PC-3 (cell line): ENCODE measurements around the gene ANKS6. TPM values are rescaled to one million over a fixed set of nuclear protein-coding genes. Genes with fewer than 3 reads are reported as not detected.
A peak's percentile ranks its signal among the peaks of the same experiment; 100 is the strongest.

Source experiments
- ATAC-seq: fragments of 200-7000 bp; cut with Tn5 transposase; 2 replicates; pipeline ENCODE4 v1.9.1; 2020; ENCODE audit warnings: mild to moderate bottlenecking, moderate library complexity
- BruUV-seq: library from RNA; stranded (reverse); fragments of 400-500 nt; replicated peaks from 2 replicates; lab custom pipeline; 2021; lab: Mats Ljungman, UMichigan
- CTCF ChIA-PET: fragments of 300-600 bp; sonication (Branson Sonifier 250); formaldehyde crosslinking; loops from one replicate; lab custom pipeline; 2022; ENCODE audit warnings: antibody characterized with exemption; lab: Charles Lee
- POLR2A ChIA-PET: fragments of 300-600 bp; sonication (Branson Sonifier 250); formaldehyde crosslinking; loops from one replicate; lab custom pipeline; 2022; ENCODE audit warnings: antibody characterized with exemption; ENCODE audit not compliant: unreplicated experiment; lab: Charles Lee
- DNase-seq: peaks from one replicate; pipeline ENCODE4 v3.0.0-alpha.2; 2015
- H2AFZ ChIP-seq: fragments of 300-600 bp; sonication (generic); 2 replicates; pipeline ENCODE4 v1.6.0; 2016; ENCODE audit warnings: antibody characterized with exemption, low read length
- H3F3A ChIP-seq: fragments of 300-600 bp; sonication (generic); one replicate; pipeline ENCODE4 v1.6.0; 2017; ENCODE audit warnings: antibody characterized with exemption, low read length, control low read depth, mild to moderate bottlenecking; ENCODE audit not compliant: unreplicated experiment
- H3K27ac ChIP-seq: fragments of 300-600 bp; sonication (generic); 2 replicates; pipeline ENCODE4 v1.5.1; 2016; ENCODE audit warnings: mild to moderate bottlenecking, low read length
- H3K27me3 ChIP-seq: fragments of 300-600 bp; sonication (generic); 2 replicates; pipeline ENCODE4 v1.6.1; 2016; ENCODE audit warnings: low read length, mixed read lengths
- H3K36me3 ChIP-seq: fragments of 300-600 bp; sonication (generic); 2 replicates; pipeline ENCODE4 v1.6.1; 2016; ENCODE audit warnings: low read depth, mixed run types, low read length, mixed read lengths
- H3K4me1 ChIP-seq: fragments of 300-600 bp; sonication (generic); 2 replicates; pipeline ENCODE4 v1.5.1; 2016; ENCODE audit warnings: low read length; ENCODE audit not compliant: insufficient read depth
- H3K4me2 ChIP-seq: fragments of 300-600 bp; sonication (generic); 2 replicates; pipeline ENCODE4 v1.6.0; 2016; ENCODE audit warnings: low read length
- H3K4me3 ChIP-seq: fragments of 300-600 bp; sonication (generic); 2 replicates; pipeline ENCODE4 v1.5.1; 2016; ENCODE audit warnings: mild to moderate bottlenecking, low read length, mixed read lengths
- H3K79me2 ChIP-seq: fragments of 300-600 bp; sonication (generic); 2 replicates; pipeline ENCODE4 v1.6.1; 2017; ENCODE audit warnings: low read length, mixed read lengths
- H3K9ac ChIP-seq: fragments of 300-600 bp; sonication (generic); 2 replicates; pipeline ENCODE4 v1.6.0; 2016; ENCODE audit warnings: mild to moderate bottlenecking, low read length
- H3K9me2 ChIP-seq: fragments of 300-600 bp; sonication (generic); replicated peaks from 2 replicates; pipeline ENCODE4 v1.6.1; 2016; ENCODE audit warnings: mixed run types, low read length, mixed read lengths
- H3K9me3 ChIP-seq: fragments of 300-600 bp; sonication (generic); 2 replicates; pipeline ENCODE4 v1.6.1; 2016; ENCODE audit warnings: low read length, mixed read lengths
- H4K20me1 ChIP-seq: fragments of 300-600 bp; sonication (generic); 2 replicates; pipeline ENCODE4 v1.6.1; 2016; ENCODE audit warnings: low read length, mixed read lengths
- CTCF ChIP-seq: fragments of 300-600 bp; sonication (generic); conservative IDR thresholded peaks from 2 replicates; pipeline ENCODE4 v1.5.1; 2017; ENCODE audit warnings: antibody characterized with exemption, low read depth, mild to moderate bottlenecking, low read length
- EZH2 ChIP-seq: fragments of 300-600 bp; sonication (generic); IDR thresholded peaks from one replicate; pipeline ENCODE4 v1.6.1; 2017; ENCODE audit warnings: antibody characterized with exemption, mild to moderate bottlenecking, low read length; ENCODE audit not compliant: unreplicated experiment
- EZH2phosphoT487 ChIP-seq: fragments of 300-600 bp; sonication (generic); IDR thresholded peaks from 2 replicates; pipeline ENCODE4 v1.6.1; 2018; ENCODE audit warnings: mild to moderate bottlenecking, antibody characterized with exemption, low read length, borderline replicate concordance
- intact Hi-C: fragments of 100-400 bp; cut with micrococcal nuclease; formaldehyde crosslinking; loops from 2 replicates; pipeline ENCODE4 v1.9.0; 2023
- total RNA-seq: library from RNA; depleted of rRNA; stranded (reverse); fragments of >200 nt; gene quantifications from 2 replicates; pipeline ENCODE4 v1.2.3, GENCODE V29; 2014

ANKS6 gene
- total RNA-seq, 1 experiment from 2014 or later, result 39.7 TPM

GRCh38 chr9:98790842-98791607 is 5.3 kb downstream of the ANKS6 start:
- H3K9ac ChIP-seq, result peak overlapping the region; percentile 5; the same call in 1 of the 2 replicates
- peaks cover 8% of the 10 kb centered on the region; the same call in 1 of the 2 replicates for H3K36me3 ChIP-seq
- H2AFZ ChIP-seq, result no peak overlapping the region
- peak overlapping the region; percentile 20; the same call in 1 of the 2 replicates for H3K4me3 ChIP-seq
- peak overlapping the region; percentile 69 for H3K27ac ChIP-seq
- peak; percentile 92 for DNase-seq
- H3K4me1 ChIP-seq, result peaks cover 31% of the 10 kb centered on the region
- peak overlapping the region; percentile 55 for H3K4me2 ChIP-seq
- H3K79me2 ChIP-seq, result peaks cover 53% of the 10 kb centered on the region
- POLR2A ChIA-PET, result no interaction called here
- ATAC-seq, result peak; percentile 81
- H3K27me3 ChIP-seq, result no peaks in the 10 kb centered on the region
- no peaks in the 10 kb centered on the region for H3K9me2 ChIP-seq
- BruUV-seq, result no TSS peak
- no peaks in the 10 kb centered on the region for H3F3A ChIP-seq
- peaks cover 5% of the 10 kb centered on the region; the same call in 1 of the 2 replicates for H4K20me1 ChIP-seq
- TF ChIP-seq CTCF, result peak; percentile 91
- no peak for TF ChIP-seq EZH2phosphoT487
- TF ChIP-seq EZH2, result no peak
- CTCF ChIA-PET, result no interaction called here
- H3K9me3 ChIP-seq, result no peaks in the 10 kb centered on the region
- intact Hi-C loops, result loop anchor here (1.0 kb wide), 2 partner anchors 9 to 476 kb away; no protein-coding TSS in a partner anchor

DNA sequence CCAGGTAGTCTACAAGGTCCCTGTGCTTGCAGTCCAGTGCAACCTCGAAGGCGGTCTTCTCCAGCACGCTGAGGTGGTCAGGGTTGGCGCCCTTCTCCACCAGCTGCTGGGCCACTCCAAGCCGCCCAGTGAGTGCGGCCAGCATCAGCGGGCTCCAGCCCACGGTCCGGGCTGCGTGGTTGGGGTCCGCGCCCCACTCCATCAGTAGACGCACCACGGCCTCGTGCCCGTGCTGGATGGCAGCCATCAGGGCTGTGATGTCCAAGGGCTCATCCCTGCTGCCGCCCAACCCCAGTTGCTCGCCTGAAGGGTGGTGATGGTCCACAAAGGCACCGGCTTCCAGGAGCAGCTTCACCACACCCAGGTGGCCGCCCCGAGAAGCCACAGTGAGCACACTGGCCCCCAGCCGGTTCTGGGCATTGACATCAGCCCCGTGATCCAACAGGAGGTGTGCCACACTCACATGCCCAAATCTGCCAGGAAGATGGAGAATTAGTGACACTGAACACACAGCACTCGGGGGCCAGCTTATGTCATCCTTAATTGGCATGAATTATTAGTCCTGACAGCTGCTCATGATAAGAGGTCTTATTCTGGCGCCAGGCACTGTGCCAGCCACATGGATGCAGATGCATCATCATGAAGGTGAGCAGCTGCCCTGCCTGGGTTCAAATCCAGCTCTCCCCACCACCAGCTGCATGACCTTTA is 6.1 kb downstream of the ANKS6 start:
- Histone ChIP-seq H3K79me2 (peaks cover 46% of the 10 kb centered on the region), H3K4me2 (peak overlapping the region; percentile 55)
- ATAC-seq, result no peak

More for the DNA sequence above, 6.1 kb downstream of the ANKS6 start:
- POLR2A ChIA-PET, result no interaction called here
- intact Hi-C loops, result no loop called here
- Histone ChIP-seq H3K9ac (peak overlapping the region; percentile 5; the same call in 1 of the 2 replicates), H3K4me3 (peak overlapping the region; percentile 20; the same call in 1 of the 2 replicates), H2AFZ (no peak overlapping the region), H3F3A (no peaks in the 10 kb centered on the region), H3K27me3 (no peaks in the 10 kb centered on the region), H3K36me3 (peaks cover 8% of the 10 kb centered on the region; the same call in 1 of the 2 replicates), H3K9me3 (no peaks in the 10 kb centered on the region), H4K20me1 (peaks cover 5% of the 10 kb centered on the region; the same call in 1 of the 2 replicates), H3K4me1 (peaks cover 30% of the 10 kb centered on the region), H3K9me2 (no peaks in the 10 kb centered on the region), H3K27ac (peak overlapping the region; percentile 69)
- no peak for TF ChIP-seq CTCF
- TF ChIP-seq EZH2, result no peak
- no peak for TF ChIP-seq EZH2phosphoT487
- BruUV-seq, result no TSS peak
- CTCF ChIA-PET, result no interaction called here
- DNase-seq, result no peak
